ENCODE data around the gene PRSS12. TPM values are rescaled to one million over a fixed set of nuclear protein-coding genes. Genes with fewer than 3 reads are reported as not detected.

The PRSS12 gene
- total RNA-seq, 4 donors from 2014 or later, result under 0.01 to 1.4 (median 0.48) TPM

DNA sequence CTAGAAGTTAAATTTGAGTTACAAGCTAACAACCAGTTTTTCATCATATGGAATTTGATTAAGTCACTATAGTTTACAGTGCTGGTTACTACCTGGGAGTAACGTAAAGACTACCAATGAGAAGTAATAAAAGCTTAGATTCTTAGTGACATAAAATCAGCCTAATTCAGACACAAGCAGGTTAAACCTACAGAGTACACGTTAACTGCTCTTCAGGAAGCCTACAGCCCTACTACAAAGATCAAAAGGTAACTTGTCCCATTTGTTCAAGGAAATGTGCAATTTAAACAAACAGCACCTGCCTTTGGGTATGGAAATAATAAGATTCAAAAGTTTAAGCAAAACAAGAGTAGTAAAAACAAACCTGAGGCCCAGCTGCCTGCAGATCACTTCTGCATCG is 21.5 kb downstream of the PRSS12 start:
- WGBS, result 82% methylated on average over 3 of the region's 3 CpGs
- no peak for DNase-seq (ENCODE audit: extremely low spot score)
- H3K36me3 ChIP-seq, result no peaks in the 10 kb centered on the region
- H3K4me3 ChIP-seq, result no peak overlapping the region
- H3K9me3 ChIP-seq, result no peaks in the 10 kb centered on the region
- no peaks in the 10 kb centered on the region for H3K27me3 ChIP-seq
- intact Hi-C loops (cut with DNase I), result no loop called here
- no peaks in the 10 kb centered on the region for H3K4me1 ChIP-seq
- TF ChIP-seq, protein P1, sequence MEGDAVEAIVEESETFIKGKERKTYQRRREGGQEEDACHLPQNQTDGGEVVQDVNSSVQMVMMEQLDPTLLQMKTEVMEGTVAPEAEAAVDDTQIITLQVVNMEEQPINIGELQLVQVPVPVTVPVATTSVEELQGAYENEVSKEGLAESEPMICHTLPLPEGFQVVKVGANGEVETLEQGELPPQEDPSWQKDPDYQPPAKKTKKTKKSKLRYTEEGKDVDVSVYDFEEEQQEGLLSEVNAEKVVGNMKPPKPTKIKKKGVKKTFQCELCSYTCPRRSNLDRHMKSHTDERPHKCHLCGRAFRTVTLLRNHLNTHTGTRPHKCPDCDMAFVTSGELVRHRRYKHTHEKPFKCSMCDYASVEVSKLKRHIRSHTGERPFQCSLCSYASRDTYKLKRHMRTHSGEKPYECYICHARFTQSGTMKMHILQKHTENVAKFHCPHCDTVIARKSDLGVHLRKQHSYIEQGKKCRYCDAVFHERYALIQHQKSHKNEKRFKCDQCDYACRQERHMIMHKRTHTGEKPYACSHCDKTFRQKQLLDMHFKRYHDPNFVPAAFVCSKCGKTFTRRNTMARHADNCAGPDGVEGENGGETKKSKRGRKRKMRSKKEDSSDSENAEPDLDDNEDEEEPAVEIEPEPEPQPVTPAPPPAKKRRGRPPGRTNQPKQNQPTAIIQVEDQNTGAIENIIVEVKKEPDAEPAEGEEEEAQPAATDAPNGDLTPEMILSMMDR (IDR thresholded peaks at IDR 0.05), result no peak
- no peak for TF ChIP-seq EP300 (IDR thresholded peaks at IDR 0.05)
- no peak for TF ChIP-seq POLR2AphosphoS5 (IDR thresholded peaks at IDR 0.05)
- TF ChIP-seq POLR2A (IDR thresholded peaks at IDR 0.05; ENCODE audit: low read depth), result no peak
- no peak overlapping the region for H3K27ac ChIP-seq (replicated peaks in 1 of 4)

DNA sequence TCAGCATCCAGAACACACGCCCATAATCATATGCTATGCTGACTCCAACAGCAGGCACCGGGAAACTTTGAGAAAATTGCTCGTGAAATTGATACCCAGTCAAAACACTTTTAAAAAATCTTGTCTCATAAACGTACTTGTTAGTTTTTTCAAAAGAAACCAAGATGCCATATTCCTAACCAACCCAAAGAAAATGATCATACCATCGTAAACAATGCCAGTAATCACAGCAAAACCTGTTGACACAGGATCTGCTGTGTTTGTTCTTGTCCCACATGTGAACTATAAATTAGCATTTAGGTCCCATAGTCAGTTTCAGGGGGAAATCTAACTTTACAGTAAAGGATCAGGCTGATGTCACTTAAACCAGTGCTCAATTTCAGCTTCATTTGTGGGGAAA is 23.0 kb downstream of the PRSS12 start:
- no peak overlapping the region for H3K4me3 ChIP-seq
- H3K27ac ChIP-seq (replicated peaks in 1 of 4), result no peak overlapping the region
- no peak for TF ChIP-seq POLR2AphosphoS5 (IDR thresholded peaks at IDR 0.05)
- no peak for TF ChIP-seq POLR2A (IDR thresholded peaks at IDR 0.05; ENCODE audit: low read depth)
- no peaks in the 10 kb centered on the region for H3K9me3 ChIP-seq
- no peaks in the 10 kb centered on the region for H3K27me3 ChIP-seq
- 92% methylated on average over 5 of the region's 5 CpGs for WGBS
- no peaks in the 10 kb centered on the region for H3K36me3 ChIP-seq
- intact Hi-C loops (cut with DNase I), result no loop called here
- H3K4me1 ChIP-seq, result no peaks in the 10 kb centered on the region
- no peak for DNase-seq (ENCODE audit: extremely low spot score)

DNA sequence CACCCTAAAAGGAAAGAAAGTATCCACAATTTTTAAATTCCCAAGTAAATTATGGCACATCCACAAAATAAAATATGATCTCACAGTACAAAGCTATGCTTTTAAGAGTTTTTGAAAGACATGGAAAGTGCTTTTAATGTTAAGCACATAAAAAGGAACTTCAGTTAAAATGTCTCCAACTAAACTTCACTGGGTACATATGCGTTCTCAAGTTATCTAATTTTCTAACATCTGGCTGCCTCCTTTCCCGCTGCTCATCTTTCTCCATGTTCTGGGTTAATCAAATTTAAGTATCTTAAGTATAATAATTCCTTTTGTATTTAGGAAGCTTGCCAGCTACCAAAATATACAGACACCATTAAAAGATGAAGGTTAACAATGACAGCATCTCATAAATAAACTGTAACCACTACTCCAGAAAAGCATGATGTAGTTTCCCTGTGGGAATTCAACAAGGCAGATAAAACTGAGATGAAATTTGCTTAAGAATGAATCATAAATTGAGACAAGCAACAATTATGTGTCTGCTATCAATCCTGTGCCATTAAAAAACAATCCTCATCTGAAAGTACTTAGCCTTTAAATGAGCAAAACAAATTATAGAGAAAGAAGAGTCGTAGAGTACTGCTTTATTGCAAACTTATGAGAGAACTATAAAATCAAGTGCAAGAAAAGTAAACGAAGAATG is 25.1 kb downstream of the PRSS12 start:
- no peak for TF ChIP-seq EP300 (IDR thresholded peaks at IDR 0.05)
- intact Hi-C loops (cut with DNase I), result no loop called here
- H3K27me3 ChIP-seq, result no peaks in the 10 kb centered on the region

DNA sequence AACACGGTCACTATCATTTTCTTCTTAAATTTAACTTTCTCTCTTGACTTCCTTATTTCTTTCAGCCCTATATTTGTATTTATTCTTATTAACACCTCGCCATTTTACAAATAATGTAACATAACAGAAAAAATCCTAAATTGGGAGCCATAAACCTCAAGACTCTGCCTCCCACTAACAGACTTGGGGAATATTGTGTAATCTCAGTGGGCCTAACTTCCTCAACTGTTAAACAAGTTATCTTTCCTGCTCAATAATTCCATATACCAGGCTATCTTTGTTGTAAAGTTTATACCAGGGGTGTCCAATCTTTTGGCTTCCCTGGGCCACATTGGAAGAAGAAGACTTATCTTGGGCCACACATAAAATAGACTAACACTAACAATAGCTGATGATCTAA is 26.2 kb downstream of the PRSS12 start:
- Histone ChIP-seq H3K27ac (replicated peaks in 1 of 4) (no peak overlapping the region), H3K27me3 (no peaks in the 10 kb centered on the region), H3K36me3 (no peaks in the 10 kb centered on the region), H3K4me1 (no peaks in the 10 kb centered on the region), H3K4me3 (no peak overlapping the region), H3K9me3 (no peaks in the 10 kb centered on the region)
- DNase-seq (ENCODE audit: extremely low spot score), result no peak
- intact Hi-C loops (cut with DNase I), result no loop called here
- 85% methylated on average over 2 of the region's 2 CpGs for WGBS
- TF ChIP-seq, protein P1 (IDR thresholded peaks at IDR 0.05), result no peak
- TF ChIP-seq EP300 (IDR thresholded peaks at IDR 0.05), result no peak
- TF ChIP-seq POLR2A (IDR thresholded peaks at IDR 0.05; ENCODE audit: low read depth), result no peak
- no peak for TF ChIP-seq POLR2AphosphoS5 (IDR thresholded peaks at IDR 0.05)

More for the DNA sequence above, 25.1 kb downstream of the PRSS12 start:
- no peak for DNase-seq (ENCODE audit: extremely low spot score)
- H3K4me1 ChIP-seq, result no peaks in the 10 kb centered on the region
- no peak overlapping the region for H3K4me3 ChIP-seq
- WGBS, result 59% methylated on average over 4 of the region's 4 CpGs
- no peak overlapping the region for H3K27ac ChIP-seq (replicated peaks in 1 of 4)
- H3K36me3 ChIP-seq, result no peaks in the 10 kb centered on the region
- no peaks in the 10 kb centered on the region for H3K9me3 ChIP-seq

DNA sequence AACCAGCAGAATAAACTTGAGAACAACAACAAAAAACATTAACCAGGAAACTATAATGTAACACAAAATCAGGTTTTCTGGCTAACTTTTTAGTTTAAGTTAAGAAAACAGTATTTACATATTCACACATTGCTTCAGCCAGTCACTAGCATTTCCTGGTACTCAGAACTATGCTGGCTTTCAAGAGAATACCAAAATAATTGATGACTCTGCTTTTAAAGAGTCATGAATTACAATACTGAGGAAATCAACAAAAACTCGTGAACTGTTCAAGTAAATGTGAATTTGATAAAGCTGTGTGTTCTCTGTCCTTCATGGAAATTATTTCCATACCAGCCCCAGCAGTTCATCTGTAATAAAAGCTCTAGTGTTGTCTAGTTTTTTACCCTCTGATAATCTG is 27.4 kb downstream of the PRSS12 start:
- Histone ChIP-seq H3K4me1 (no peaks in the 10 kb centered on the region), H3K4me3 (no peak overlapping the region), H3K9me3 (no peaks in the 10 kb centered on the region), H3K27ac (replicated peaks in 1 of 4) (no peak overlapping the region), H3K36me3 (no peaks in the 10 kb centered on the region), H3K27me3 (no peaks in the 10 kb centered on the region)
- TF ChIP-seq POLR2AphosphoS5 (IDR thresholded peaks at IDR 0.05) (no peak), EP300 (IDR thresholded peaks at IDR 0.05) (no peak), POLR2A (IDR thresholded peaks at IDR 0.05; ENCODE audit: low read depth) (no peak)
- TF ChIP-seq, protein P1 (IDR thresholded peaks at IDR 0.05), result no peak
- WGBS, result 24% methylated on average over 1 of the region's 1 CpG
- no peak for DNase-seq (ENCODE audit: extremely low spot score)
- intact Hi-C loops (cut with DNase I), result no loop called here

All from esophagus muscularis mucosa (tissue), 4 donors.